Measurements from ENCODE around the gene RNF220.

RNF220 gene

DNA sequence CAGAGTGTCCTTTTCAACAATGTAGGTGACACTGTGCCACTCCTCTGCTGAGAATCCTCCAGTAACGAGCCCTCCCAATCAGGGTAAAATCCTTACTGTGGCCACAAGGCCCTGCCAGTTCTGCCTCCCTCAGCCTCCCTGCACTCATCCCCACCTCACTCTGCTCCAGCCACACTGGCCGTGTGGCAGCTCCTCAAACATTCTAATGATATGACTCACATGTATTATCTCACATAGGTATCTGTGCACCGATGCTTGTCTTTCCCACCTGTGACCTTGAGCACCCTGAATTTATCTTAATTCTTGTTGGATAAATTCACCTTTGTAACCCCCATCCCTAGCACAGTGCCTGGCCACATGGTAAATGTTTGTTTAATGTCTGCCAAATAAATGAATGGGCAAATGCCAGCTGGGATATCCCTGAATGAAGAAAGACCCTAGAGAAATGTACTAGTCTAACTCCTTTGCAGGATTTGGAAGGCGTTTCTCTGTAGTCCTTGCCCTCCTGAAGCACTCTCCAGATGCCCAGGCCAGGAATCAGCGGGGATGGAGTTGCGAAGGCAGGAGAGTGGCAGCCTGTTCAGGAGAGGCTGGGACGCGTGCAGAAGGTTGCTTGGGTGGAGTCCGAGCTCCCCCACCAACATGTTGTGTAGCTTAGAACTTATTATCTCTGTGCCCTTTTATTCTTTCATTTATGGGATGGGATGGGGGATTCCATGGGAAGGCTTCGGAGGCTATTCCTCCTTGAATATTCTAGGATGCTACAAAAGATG is 163.3 kb downstream of the RNF220 start:
- Histone ChIP-seq H3K4me1 (ENCODE audit: control insufficient read depth, insufficient read depth, low read length) (no peaks in the 10 kb centered on the region), H3K27ac (ENCODE audit: low read length) (no peak overlapping the region), H3K9ac (ENCODE audit: low read length in 2 of 2) (no peak overlapping the region)

DNA sequence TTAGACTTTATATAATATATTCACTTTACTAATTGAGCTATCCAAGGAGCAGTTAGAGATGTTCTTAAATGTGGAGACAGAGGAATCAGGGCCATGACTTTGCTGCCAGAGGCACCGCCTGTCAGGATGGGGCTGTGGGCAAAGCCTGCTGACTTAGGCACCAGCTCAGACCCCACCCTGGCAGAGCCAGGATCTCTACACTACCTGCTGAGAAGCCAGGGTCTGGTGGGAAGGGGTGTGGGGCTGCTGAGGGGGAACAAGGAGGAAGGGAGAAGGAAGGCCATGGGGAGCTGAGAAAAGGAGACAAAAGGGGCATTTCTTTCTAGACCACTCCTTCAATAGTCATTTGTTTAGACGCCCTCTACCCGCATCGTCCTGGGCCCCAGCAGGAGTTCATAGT is 164.4 kb downstream of the RNF220 start:
- H3K4me3 ChIP-seq (ENCODE audit: low read length in 2 of 2): no peak overlapping the region
- peaks cover 4 to 12% of the 10 kb centered on the region in 2 donors for H3K27me3 ChIP-seq (ENCODE audit: control insufficient read depth in 1 of 2, insufficient read depth in 2 of 2, low read length in 2 of 2)
- no peaks in the 10 kb centered on the region for H3K9me3 ChIP-seq (ENCODE audit: control insufficient read depth in 2 of 2, low read length in 2 of 2)
- no peaks in the 10 kb centered on the region for H3K36me3 ChIP-seq (ENCODE audit: control insufficient read depth in 2 of 2, insufficient read depth in 2 of 2, low read length in 2 of 2)
- H3K27ac ChIP-seq (ENCODE audit: low read length): no peak overlapping the region
- H3K4me1 ChIP-seq (ENCODE audit: control insufficient read depth, insufficient read depth, low read length): no peaks in the 10 kb centered on the region
- H3K9ac ChIP-seq (ENCODE audit: low read length in 2 of 2): no peak overlapping the region

More for the DNA sequence above, 163.3 kb downstream of the RNF220 start:
- Histone ChIP-seq H3K36me3 (ENCODE audit: control insufficient read depth in 2 of 2, insufficient read depth in 2 of 2, low read length in 2 of 2) (no peaks in the 10 kb centered on the region), H3K4me3 (ENCODE audit: low read length in 2 of 2) (no peak overlapping the region), H3K27me3 (ENCODE audit: control insufficient read depth in 1 of 2, insufficient read depth in 2 of 2, low read length in 2 of 2) (peaks cover 4 to 12% of the 10 kb centered on the region in 2 donors), H3K9me3 (ENCODE audit: control insufficient read depth in 2 of 2, low read length in 2 of 2) (no peaks in the 10 kb centered on the region)

DNA sequence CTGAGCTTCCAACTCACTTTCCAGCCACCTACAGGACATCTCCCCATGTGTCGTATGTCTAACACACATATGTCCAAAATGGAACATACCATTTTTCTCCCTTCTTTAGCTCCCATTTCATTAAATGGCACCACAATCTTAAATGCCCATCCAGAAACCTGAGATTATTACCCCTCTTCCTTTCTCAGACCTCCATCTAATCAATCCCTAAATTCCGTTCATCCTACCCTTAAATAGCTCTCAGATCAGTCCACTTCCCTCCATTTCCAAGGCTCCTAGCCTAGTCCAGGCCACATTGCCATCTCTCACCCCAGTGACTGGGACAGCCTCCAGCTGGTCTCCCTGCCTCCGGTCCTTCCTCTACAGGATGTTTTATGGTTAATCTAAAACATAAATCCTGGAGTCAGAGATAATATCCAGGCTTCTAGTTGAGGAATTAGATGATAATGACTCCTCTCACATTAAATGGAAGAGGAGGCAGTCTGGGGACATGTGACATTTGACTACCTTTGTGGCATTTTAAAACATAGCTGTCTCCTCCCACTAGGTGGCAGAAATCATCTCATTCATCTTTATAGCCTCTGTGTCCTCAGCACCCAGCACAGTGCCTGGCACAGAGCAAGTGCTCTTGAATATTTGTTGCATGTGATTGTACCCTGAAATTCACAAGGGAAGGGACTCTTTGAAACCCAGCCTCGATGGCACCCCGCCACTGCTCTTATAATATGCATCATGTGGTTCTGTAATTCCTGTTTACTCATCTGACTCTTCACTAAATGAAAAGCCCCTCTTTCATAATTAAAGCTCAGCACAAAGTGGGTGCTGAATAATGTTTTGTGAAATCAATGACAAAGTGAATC is 166.9 kb downstream of the RNF220 start:
- H3K9ac ChIP-seq (ENCODE audit: low read length in 2 of 2): no peak overlapping the region
- H3K4me3 ChIP-seq (ENCODE audit: low read length in 2 of 2): no peak overlapping the region
- no peaks in the 10 kb centered on the region for H3K36me3 ChIP-seq (ENCODE audit: control insufficient read depth in 2 of 2, insufficient read depth in 2 of 2, low read length in 2 of 2)
- H3K27ac ChIP-seq (ENCODE audit: low read length): no peak overlapping the region
- H3K27me3 ChIP-seq (ENCODE audit: control insufficient read depth in 1 of 2, insufficient read depth in 2 of 2, low read length in 2 of 2): peaks cover 0 to 12% of the 10 kb centered on the region in 2 donors
- no peaks in the 10 kb centered on the region for H3K9me3 ChIP-seq (ENCODE audit: control insufficient read depth in 2 of 2, low read length in 2 of 2)
- H3K4me1 ChIP-seq (ENCODE audit: control insufficient read depth, insufficient read depth, low read length): no peaks in the 10 kb centered on the region

DNA sequence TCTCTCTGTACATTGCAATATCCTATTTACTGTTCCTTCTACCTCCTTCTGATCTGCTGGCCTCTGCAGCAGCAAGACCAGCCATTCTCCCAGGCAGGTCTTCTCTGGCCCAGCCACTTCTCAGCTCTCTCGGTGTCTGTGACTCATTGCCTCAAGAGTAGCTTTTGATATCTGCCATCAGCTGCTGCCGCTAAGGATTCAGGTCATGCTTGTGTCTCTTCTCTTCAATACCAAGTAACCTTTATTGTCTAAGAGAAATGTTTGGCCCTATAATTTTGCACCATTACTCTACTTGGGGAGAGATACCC is 167.5 kb downstream of the RNF220 start:
- Histone ChIP-seq H3K9ac (ENCODE audit: low read length in 2 of 2) (no peak overlapping the region), H3K4me3 (ENCODE audit: low read length in 2 of 2) (no peak overlapping the region), H3K4me1 (ENCODE audit: control insufficient read depth, insufficient read depth, low read length) (no peaks in the 10 kb centered on the region), H3K27me3 (ENCODE audit: control insufficient read depth in 1 of 2, insufficient read depth in 2 of 2, low read length in 2 of 2) (peaks cover 0 to 12% of the 10 kb centered on the region in 2 donors), H3K9me3 (ENCODE audit: control insufficient read depth in 2 of 2, low read length in 2 of 2) (no peaks in the 10 kb centered on the region), H3K36me3 (ENCODE audit: control insufficient read depth in 2 of 2, insufficient read depth in 2 of 2, low read length in 2 of 2) (no peaks in the 10 kb centered on the region), H3K27ac (ENCODE audit: low read length) (no peak overlapping the region)

DNA sequence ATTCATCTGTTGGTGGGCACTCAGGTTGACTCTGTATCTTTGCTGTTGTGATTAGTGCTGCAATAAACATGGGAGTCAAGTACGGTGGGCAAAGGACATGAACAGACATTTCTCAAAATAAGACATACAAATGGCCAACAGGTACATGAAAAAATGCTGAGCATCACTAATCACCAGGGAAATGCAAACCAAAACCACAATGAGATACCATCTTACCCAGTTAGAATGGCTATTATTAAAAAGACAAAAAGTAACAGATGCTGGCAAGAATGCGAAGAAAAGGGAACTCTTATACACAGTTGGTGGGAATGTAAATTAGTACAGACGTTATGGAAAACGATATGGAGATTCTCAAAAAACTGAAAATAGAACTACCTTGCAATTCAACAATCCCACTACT is 170.3 kb downstream of the RNF220 start:
- no peak overlapping the region for H3K9ac ChIP-seq (ENCODE audit: low read length in 2 of 2)
- H3K27me3 ChIP-seq (ENCODE audit: control insufficient read depth in 1 of 2, insufficient read depth in 2 of 2, low read length in 2 of 2): peaks cover 0 to 5% of the 10 kb centered on the region in 2 donors
- H3K4me3 ChIP-seq (ENCODE audit: low read length in 2 of 2): no peak overlapping the region
- no peaks in the 10 kb centered on the region for H3K9me3 ChIP-seq (ENCODE audit: control insufficient read depth in 2 of 2, low read length in 2 of 2)
- H3K36me3 ChIP-seq (ENCODE audit: control insufficient read depth in 2 of 2, insufficient read depth in 2 of 2, low read length in 2 of 2): no peaks in the 10 kb centered on the region
- no peak overlapping the region for H3K27ac ChIP-seq (ENCODE audit: low read length)
- H3K4me1 ChIP-seq (ENCODE audit: control insufficient read depth, insufficient read depth, low read length): no peaks in the 10 kb centered on the region

DNA sequence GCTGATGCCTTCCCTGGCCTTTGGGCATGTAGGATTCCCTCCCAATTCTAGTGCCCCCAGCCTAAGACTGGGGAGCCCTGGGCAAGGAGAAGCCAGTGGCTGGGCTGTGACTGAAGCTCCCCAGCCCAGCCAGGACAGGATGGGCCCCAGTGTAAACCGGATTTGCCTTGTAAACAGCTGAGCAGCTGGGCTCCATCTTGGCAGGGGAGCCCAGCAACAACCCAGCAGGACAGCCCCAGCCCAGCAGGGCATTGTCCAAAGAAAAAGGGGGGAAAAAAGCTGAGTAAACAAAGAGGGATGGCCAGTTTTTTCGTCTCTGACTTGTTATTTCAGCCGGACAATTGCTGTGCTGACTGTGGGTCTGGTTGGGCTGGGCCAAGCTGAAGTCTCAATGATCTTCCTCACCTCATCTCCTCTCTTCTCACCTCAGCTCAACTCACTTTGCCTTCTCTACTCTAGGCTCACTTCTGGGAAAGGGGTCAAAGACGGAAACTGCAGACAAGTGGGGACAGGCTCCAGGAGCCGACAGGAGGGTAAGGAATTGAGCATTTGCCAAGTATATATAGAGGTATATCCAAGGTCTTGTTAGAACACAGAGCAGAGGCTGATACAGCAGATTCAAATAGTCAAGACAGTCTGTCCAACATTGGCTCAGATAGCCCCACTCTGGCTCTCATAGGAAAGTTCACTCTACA is 171.5 kb downstream of the RNF220 start:
- H3K36me3 ChIP-seq (ENCODE audit: control insufficient read depth in 2 of 2, insufficient read depth in 2 of 2, low read length in 2 of 2): no peaks in the 10 kb centered on the region
- no peak overlapping the region for H3K4me3 ChIP-seq (ENCODE audit: low read length in 2 of 2)
- no peak overlapping the region for H3K9ac ChIP-seq (ENCODE audit: low read length in 2 of 2)
- no peaks in the 10 kb centered on the region for H3K4me1 ChIP-seq (ENCODE audit: control insufficient read depth, insufficient read depth, low read length)
- H3K27ac ChIP-seq (ENCODE audit: low read length): no peak overlapping the region
- peaks cover 0 to 4% of the 10 kb centered on the region in 2 donors for H3K27me3 ChIP-seq (ENCODE audit: control insufficient read depth in 1 of 2, insufficient read depth in 2 of 2, low read length in 2 of 2)
- no peaks in the 10 kb centered on the region for H3K9me3 ChIP-seq (ENCODE audit: control insufficient read depth in 2 of 2, low read length in 2 of 2)

DNA sequence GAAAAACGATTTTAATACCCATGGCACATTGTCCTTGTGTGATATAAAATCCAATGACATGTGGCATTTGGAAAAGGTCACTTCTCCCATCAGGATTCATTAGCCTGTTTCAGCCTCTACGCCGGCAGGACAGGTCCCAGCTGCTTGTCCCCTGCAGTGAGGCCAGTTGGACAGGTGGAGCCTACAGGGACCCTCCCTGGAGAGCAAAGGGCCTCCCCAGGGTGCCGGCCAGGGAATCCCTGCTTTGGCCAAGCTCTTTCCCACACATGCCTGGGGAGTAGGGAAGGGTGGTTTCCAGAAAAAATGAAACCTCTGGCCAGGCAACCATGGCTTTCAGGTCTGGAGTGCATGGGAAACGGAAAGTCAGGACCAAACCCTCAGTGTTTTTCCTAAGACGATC is 176.2 kb downstream of the RNF220 start:
- no peak overlapping the region for H3K27ac ChIP-seq (ENCODE audit: low read length)
- H3K27me3 ChIP-seq (ENCODE audit: control insufficient read depth in 1 of 2, insufficient read depth in 2 of 2, low read length in 2 of 2): peaks cover 6 to 14% of the 10 kb centered on the region in 2 donors
- no peak overlapping the region for H3K4me3 ChIP-seq (ENCODE audit: low read length in 2 of 2)
- H3K9me3 ChIP-seq (ENCODE audit: control insufficient read depth in 2 of 2, low read length in 2 of 2): no peaks in the 10 kb centered on the region
- no peak overlapping the region for H3K9ac ChIP-seq (ENCODE audit: low read length in 2 of 2)
- no peaks in the 10 kb centered on the region for H3K36me3 ChIP-seq (ENCODE audit: control insufficient read depth in 2 of 2, insufficient read depth in 2 of 2, low read length in 2 of 2)
- no peaks in the 10 kb centered on the region for H3K4me1 ChIP-seq (ENCODE audit: control insufficient read depth, insufficient read depth, low read length)

DNA sequence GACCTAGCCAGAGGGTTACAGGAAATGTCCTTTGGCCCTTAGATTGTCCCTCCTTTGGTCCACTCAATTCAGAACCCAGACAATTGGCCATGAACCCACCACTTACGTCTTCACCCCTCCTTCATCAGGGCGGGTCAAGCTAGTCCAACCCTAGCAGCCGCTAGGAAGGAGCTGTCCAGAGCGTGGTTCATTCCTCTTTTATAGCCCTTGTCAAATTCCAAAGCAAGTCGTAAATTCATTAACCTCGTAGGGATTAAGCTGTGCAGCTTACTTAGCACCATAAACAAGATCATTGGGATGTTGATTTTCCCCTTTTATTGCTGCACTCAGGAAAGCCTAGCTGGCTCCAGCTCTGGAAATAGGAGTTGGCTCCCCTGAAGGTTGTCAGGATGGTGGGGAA is 179.1 kb downstream of the RNF220 start:
- Histone ChIP-seq H3K27ac (ENCODE audit: low read length) (no peak overlapping the region), H3K36me3 (ENCODE audit: control insufficient read depth in 2 of 2, insufficient read depth in 2 of 2, low read length in 2 of 2) (no peaks in the 10 kb centered on the region), H3K4me3 (ENCODE audit: low read length in 2 of 2) (no peak overlapping the region), H3K9ac (ENCODE audit: low read length in 2 of 2) (no peak overlapping the region), H3K27me3 (ENCODE audit: control insufficient read depth in 1 of 2, insufficient read depth in 2 of 2, low read length in 2 of 2) (peaks cover 7 to 18% of the 10 kb centered on the region in 2 donors), H3K9me3 (ENCODE audit: control insufficient read depth in 2 of 2, low read length in 2 of 2) (no peaks in the 10 kb centered on the region), H3K4me1 (ENCODE audit: control insufficient read depth, insufficient read depth, low read length) (no peaks in the 10 kb centered on the region)

DNA sequence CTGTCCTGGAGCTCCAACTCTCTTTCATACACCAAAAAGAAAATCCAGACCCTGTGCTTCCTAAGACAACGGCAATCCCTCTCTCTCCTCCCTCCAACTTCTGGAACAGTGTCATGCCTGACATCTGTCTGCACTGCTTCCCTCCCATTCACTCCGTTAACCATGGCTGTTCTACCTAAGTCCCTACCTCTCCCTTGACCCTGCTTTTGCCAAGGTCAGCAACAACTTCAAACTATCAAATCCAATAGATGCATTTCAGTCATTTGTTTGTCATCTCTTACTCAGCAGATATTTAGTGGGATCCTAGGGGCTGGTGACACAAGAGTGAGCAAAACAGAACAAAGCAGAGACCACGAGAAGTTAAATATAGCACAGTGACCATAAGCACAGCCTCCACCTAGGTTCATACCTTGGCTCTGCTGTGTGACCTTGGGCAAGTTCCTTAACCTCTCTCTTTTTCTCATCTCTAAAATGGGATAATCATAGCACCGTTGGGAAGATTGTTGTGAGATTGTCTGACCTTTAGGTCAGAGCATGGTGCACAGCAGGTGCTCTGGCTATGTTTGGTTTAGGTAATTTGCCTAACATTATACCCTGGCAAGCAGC is 180.4 kb downstream of the RNF220 start:
- Histone ChIP-seq H3K9ac (ENCODE audit: low read length in 2 of 2) (no peak overlapping the region), H3K36me3 (ENCODE audit: control insufficient read depth in 2 of 2, insufficient read depth in 2 of 2, low read length in 2 of 2) (no peaks in the 10 kb centered on the region), H3K4me1 (ENCODE audit: control insufficient read depth, insufficient read depth, low read length) (no peaks in the 10 kb centered on the region), H3K4me3 (ENCODE audit: low read length in 2 of 2) (no peak overlapping the region), H3K27me3 (ENCODE audit: control insufficient read depth in 1 of 2, insufficient read depth in 2 of 2, low read length in 2 of 2) (peaks cover 7 to 18% of the 10 kb centered on the region in 2 donors), H3K9me3 (ENCODE audit: control insufficient read depth in 2 of 2, low read length in 2 of 2) (no peaks in the 10 kb centered on the region), H3K27ac (ENCODE audit: low read length) (no peak overlapping the region)

DNA sequence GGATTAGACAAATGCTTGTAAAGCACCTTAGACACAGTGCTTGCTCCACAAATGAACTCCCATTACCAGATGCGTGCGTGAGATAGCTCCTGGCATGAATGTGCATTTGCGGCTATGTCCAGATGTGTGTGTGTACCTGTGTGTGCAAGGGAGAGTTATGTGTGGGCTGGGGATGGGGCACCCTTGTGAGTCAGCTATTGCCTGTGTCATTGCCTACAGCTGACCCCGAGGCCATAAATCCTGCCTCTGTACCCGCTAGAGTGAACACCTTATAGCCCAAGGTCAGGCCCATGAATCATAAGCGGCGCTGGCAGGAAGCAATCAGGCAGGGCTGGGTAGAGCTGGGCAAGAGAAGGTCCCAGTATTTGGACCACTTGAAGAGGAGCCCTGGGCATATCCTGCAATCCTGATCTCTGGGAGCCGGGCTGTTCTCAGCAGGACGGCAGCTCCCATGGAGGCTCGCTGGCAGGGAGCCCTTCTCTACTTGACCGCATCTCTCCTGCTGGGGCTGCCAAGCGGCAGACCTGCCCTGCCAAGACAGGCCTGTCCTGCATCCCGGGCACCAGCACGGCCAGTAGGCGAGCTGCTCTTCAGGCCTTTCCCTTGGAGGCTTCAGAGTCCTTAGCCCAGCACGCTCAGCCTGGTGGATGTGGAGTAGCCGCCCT is 182.9 kb downstream of the RNF220 start:
- H3K4me1 ChIP-seq (ENCODE audit: control insufficient read depth, insufficient read depth, low read length): no peaks in the 10 kb centered on the region
- no peak overlapping the region for H3K4me3 ChIP-seq (ENCODE audit: low read length in 2 of 2)
- no peaks in the 10 kb centered on the region for H3K36me3 ChIP-seq (ENCODE audit: control insufficient read depth in 2 of 2, insufficient read depth in 2 of 2, low read length in 2 of 2)
- no peak overlapping the region for H3K27ac ChIP-seq (ENCODE audit: low read length)
- peaks cover 7 to 14% of the 10 kb centered on the region in 2 donors for H3K27me3 ChIP-seq (ENCODE audit: control insufficient read depth in 1 of 2, insufficient read depth in 2 of 2, low read length in 2 of 2)
- H3K9ac ChIP-seq (ENCODE audit: low read length in 2 of 2): no peak overlapping the region
- no peaks in the 10 kb centered on the region for H3K9me3 ChIP-seq (ENCODE audit: control insufficient read depth in 2 of 2, low read length in 2 of 2)

All from stomach smooth muscle (tissue), 2 donors.